ENCODE results near the gene IKBKE. TPM values are rescaled to one million over a fixed set of nuclear protein-coding genes. Genes with fewer than 3 reads are reported as not detected.
A peak's percentile ranks its signal among the peaks of the same experiment; 100 is the strongest.

Gene IKBKE
- total and polyA plus RNA-seq, 10 of the 15 experiments (the other 5 are each of a cell fraction or from before 2014, with no cell fraction given) = 12.8 to 35.1 (median 23.1) TPM

DNA sequence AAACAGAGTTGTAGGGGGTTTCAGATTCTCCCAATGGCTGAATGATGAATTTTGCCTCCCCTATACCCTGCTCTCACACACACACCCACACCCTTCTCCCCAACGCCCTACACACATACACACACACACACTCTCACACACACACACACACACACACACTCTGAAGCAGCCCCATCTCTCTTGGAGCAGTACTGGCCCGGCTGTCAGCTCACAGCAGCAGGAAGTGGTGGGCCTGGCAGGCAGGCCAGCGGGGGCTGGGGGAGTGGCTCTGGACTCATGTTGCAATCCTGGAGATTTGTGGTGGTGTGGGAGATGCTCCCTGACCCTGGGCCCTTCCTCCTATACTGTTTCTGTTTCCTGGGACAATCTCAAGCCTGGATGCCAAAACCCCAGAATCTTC lies 2.2 kb downstream of the IKBKE start:
- ATAC-seq (peak; percentile 16), FAIRE-seq (no peak), DNase-seq (ENCODE audit: low read depth, low spot score) (no peak)
- intact Hi-C loops (cut with micrococcal nuclease; ENCODE audit: unreplicated experiment) = loop anchor here (5.0 kb wide), 1 partner anchor 85 kb away; no protein-coding TSS in a partner anchor
- Histone ChIP-seq H3K4me3 (peak overlapping the region; percentile 94), H3K79me2 (ENCODE audit: control insufficient read depth, insufficient read depth, low read length) (peaks cover 38% of the 10 kb centered on the region), H3K36me3 (ENCODE audit: control insufficient read depth in 2 of 2, insufficient read depth in 2 of 2, low read length in 1 of 2) (peaks cover 22 to 24% of the 10 kb centered on the region in 2 experiments), H3K27ac (ENCODE audit: control insufficient read depth, insufficient read depth) (peak overlapping the region; percentile 88), H3K4me1 (ENCODE audit: control insufficient read depth, insufficient read depth, low read length) (peaks cover 46% of the 10 kb centered on the region), H4K20me1 (ENCODE audit: control insufficient read depth, insufficient read depth) (no peaks in the 10 kb centered on the region), H3K9me3 (replicated peaks; ENCODE audit: control insufficient read depth, insufficient read depth, low read length) (no peaks in the 10 kb centered on the region), H3K27me3 (replicated peaks in 1 of 2; ENCODE audit: control insufficient read depth in 2 of 2, insufficient read depth in 2 of 2, low read length in 1 of 2) (no peaks in the 10 kb centered on the region), H3K4me2 (ENCODE audit: control insufficient read depth, insufficient read depth) (peak overlapping the region; percentile 99), H3K9ac (ENCODE audit: control insufficient read depth, insufficient read depth, low read length) (peak overlapping the region; percentile 77), H2AFZ (ENCODE audit: control insufficient read depth, low read depth, low read length) (no peak overlapping the region)
- POLR2A ChIA-PET = interaction anchor here (1.1 to 4.3 kb wide), 5 partner anchors 18 to 163 kb away, joined by 3 to 37 read pairs (median 8); partner anchors contain the start of gene DYRK3
- CTCF ChIA-PET = interaction anchor here (1.4 to 4.1 kb wide), 6 partner anchors 11 to 136 kb away, joined by 3 to 55 read pairs (median 18); no protein-coding TSS in a partner anchor
- RAD21 ChIA-PET (ENCODE audit: unreplicated experiment) = interaction anchor here (0.9 to 3.6 kb wide), 5 partner anchors 8 to 495 kb away, joined by 3 to 55 read pairs (median 10); partner anchors contain the start of gene DYRK3
- SMC1A ChIA-PET (ENCODE audit: uncharacterized antibody, unreplicated experiment) = interaction anchor here (1.1 to 4.4 kb wide), 5 partner anchors 9 to 37 kb away, joined by 3 to 22 read pairs (median 16); partner anchors contain the start of gene RASSF5
- in situ Hi-C loops (cut with MboI) = no loop called here
- BruUV-seq (replicated peaks) = no TSS peak
- WGBS (ENCODE audit: insufficient coverage, insufficient replicate concordance, low lambda C conversion rate, missing lambda C conversion rate) = 18% methylated on average over 3 of the region's 3 CpGs
- TF ChIP-seq RELA (IDR thresholded peaks at IDR 0.05; ENCODE audit: borderline replicate concordance, partially characterized antibody) (no peak), RAD51 (IDR thresholded peaks at IDR 0.05) (no peak), EGR1 (IDR thresholded peaks at IDR 0.05; ENCODE audit: borderline replicate concordance in 1 of 2, low read depth in 2 of 2, low read length in 2 of 2) (0 out of 3 replicates have a peak, but pooled peaks of 1 of the 2 experiments have one; percentile 9), CBX5 (IDR thresholded peaks at IDR 0.05; ENCODE audit: low read depth) (no peak), JUNB (IDR thresholded peaks at IDR 0.05) (no peak), ATF7 (IDR thresholded peaks at IDR 0.05; ENCODE audit: low read depth) (peak; percentile 25; the same call in 1 of the 2 replicates), IKZF2 (IDR thresholded peaks at IDR 0.05) (peak in 1 of 2 experiments; percentile 59; a peak in 1 of 4 replicates), TCF12 (IDR thresholded peaks at IDR 0.05; ENCODE audit: low read depth, low read length) (0 out of 2 replicates have a peak, but pooled peaks have one; percentile 15), KAT2A (conservative IDR thresholded peaks at IDR 0.05; ENCODE audit: control insufficient read depth, low read depth, low read length) (no peak), BACH1 (IDR thresholded peaks at IDR 0.05; ENCODE audit: borderline replicate concordance) (no peak), MTA2 (IDR thresholded peaks at IDR 0.05; ENCODE audit: low read depth) (no peak), MYB (IDR thresholded peaks at IDR 0.05; ENCODE audit: borderline replicate concordance, low read depth, low read length) (no peak), ZZZ3 (IDR thresholded peaks at IDR 0.05; ENCODE audit: control insufficient read depth, insufficient read length, low read depth) (no peak), TAF1 (IDR thresholded peaks at IDR 0.05; ENCODE audit: borderline replicate concordance, low read depth, low read length) (no peak), SRF (IDR thresholded peaks at IDR 0.05; ENCODE audit: low read depth in 2 of 2, low read length in 2 of 2) (no peak), NBN (IDR thresholded peaks at IDR 0.05) (no peak), SP1 (IDR thresholded peaks at IDR 0.05; ENCODE audit: low read depth, low read length) (no peak), TCF3 (IDR thresholded peaks at IDR 0.05; ENCODE audit: borderline replicate concordance, insufficient read depth, low read depth, low read length) (no peak), YY1 (IDR thresholded peaks at IDR 0.05; ENCODE audit: low read depth, low read length) (no peak)
- TF ChIP-seq, protein P1, sequence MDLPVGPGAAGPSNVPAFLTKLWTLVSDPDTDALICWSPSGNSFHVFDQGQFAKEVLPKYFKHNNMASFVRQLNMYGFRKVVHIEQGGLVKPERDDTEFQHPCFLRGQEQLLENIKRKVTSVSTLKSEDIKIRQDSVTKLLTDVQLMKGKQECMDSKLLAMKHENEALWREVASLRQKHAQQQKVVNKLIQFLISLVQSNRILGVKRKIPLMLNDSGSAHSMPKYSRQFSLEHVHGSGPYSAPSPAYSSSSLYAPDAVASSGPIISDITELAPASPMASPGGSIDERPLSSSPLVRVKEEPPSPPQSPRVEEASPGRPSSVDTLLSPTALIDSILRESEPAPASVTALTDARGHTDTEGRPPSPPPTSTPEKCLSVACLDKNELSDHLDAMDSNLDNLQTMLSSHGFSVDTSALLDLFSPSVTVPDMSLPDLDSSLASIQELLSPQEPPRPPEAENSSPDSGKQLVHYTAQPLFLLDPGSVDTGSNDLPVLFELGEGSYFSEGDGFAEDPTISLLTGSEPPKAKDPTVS (IDR thresholded peaks at IDR 0.05; ENCODE audit: low read depth, low read length) = no peak
- TF ChIP-seq, protein P2, sequence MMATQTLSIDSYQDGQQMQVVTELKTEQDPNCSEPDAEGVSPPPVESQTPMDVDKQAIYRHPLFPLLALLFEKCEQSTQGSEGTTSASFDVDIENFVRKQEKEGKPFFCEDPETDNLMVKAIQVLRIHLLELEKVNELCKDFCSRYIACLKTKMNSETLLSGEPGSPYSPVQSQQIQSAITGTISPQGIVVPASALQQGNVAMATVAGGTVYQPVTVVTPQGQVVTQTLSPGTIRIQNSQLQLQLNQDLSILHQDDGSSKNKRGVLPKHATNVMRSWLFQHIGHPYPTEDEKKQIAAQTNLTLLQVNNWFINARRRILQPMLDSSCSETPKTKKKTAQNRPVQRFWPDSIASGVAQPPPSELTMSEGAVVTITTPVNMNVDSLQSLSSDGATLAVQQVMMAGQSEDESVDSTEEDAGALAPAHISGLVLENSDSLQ (IDR thresholded peaks at IDR 0.05) = peak; percentile 27; the same call in 1 of the 2 replicates
- TF ChIP-seq, protein P3, sequence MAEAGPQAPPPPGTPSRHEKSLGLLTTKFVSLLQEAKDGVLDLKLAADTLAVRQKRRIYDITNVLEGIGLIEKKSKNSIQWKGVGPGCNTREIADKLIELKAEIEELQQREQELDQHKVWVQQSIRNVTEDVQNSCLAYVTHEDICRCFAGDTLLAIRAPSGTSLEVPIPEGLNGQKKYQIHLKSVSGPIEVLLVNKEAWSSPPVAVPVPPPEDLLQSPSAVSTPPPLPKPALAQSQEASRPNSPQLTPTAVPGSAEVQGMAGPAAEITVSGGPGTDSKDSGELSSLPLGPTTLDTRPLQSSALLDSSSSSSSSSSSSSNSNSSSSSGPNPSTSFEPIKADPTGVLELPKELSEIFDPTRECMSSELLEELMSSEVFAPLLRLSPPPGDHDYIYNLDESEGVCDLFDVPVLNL (IDR thresholded peaks at IDR 0.05; ENCODE audit: low read depth, low read length) = no peak

Measured in GM12878 (cell line).